Suppressor macrophage treated with lipopolysaccharide for 4 hours (primary cell): ENCODE data around the gene CDH23.
A peak's percentile ranks its signal among the peaks of the same experiment; 100 is the strongest.

Experiments used
- DNase-seq: peaks from one replicate; pipeline ENCODE4 v3.0.0-alpha.2; 2020

CDH23 gene

DNA sequence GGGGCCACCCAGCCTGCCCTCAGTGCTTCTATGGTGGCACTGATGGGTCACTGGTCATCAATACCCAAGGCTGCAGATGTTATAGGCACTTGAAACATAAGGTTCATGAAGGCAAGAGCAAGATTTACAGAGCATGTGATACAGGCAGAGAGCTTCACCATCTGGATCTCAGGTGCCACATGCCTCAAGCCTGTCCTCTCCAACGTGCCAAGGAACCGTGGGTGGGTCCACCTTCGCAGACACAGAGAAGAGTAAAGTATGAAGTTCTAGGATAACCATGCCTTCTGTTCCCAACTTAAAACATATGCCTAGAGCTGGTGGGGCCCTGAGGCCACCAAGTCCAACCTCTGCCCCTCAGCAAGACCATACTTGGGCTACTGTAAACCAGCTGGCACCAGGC lies 26.7 kb upstream of the CDH23 start:
- DNase-seq: no peak

DNA sequence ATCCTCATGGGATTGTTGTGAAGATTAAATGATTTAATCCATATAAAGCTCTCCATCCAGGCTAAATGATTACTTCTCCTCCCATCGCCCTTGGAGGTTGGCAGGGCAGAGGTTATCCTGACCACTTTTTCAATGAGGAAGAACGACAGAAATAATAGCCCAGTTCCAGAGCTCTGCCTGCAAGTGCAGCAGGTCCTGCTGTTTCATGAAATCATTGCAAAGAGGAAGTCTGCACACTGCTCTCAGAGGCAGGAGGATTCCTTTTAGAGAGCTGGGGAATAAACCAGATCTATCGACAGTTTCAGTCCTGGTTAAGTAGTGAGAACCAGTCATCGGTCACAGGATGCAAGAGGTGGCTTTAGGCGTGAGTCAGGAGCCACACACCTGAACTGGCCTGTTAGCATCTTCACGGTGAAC lies 25.0 kb upstream of the CDH23 start:
- DNase-seq: peak; percentile 73

DNA sequence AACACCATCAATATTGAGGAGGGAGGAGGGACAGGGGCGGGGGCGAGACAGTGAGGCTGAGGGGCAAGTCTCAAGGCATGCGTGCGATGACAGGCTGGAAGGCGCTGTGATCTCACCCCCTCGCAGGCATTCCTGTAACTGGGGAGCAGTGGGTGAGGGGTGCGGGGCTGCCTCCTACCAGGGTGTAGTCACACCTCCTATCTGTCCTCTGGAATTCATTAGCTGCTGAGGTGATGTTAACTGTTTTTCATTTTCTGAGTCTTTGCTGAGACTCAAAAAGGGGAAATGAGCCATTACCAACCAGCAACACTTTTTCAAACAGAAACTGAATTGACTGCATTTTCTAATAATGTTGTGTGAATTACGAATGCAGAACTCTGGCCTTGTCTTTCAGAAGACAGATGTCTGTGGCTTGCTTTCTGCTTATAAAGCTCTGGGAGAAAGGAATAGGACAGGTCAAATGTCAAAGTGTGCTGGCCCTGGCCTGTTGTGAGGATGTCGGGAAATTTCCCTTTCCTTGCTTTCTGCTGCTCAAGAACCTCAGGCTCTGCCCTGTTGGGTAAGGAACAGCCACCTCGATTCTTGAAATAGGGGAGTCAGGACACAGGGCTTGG lies 23.7 kb upstream of the CDH23 start:
- peak; percentile 84 for DNase-seq

DNA sequence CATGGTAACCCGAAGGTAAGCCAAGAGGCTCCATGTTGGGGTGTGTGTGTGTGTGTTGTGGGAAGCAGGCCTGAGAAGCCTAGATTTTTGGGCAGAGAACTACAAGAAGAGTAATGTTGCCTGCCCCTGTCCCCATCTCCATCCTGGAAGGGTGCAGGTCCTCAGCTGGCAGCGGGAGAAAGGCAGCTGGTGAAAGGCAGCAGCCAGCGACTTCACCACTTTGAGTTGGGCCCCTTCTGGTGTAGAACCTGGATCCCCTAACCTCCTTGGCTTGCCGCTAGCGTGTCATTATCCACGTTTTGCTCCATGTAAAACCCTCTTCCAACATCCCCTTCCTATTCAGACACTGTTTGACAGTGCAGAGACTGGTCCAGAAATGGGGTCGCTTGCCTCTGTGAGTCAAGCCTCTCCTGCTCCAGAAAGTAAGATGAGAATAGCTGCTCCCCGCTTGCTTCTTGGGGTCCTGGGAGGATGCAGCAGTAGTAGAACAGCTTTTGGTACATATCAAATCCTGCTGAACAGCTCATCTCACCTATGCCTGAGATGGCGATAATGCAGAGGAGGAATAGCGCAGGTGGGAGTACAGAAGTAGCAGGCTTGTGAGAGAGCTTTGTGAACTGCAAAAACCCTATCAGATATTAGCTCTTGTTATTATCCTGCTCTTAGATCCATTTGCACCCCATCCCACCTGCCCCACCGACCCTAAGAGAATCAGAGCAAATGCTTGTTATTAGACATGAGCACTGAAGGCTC lies 22.1 kb upstream of the CDH23 start:
- no peak for DNase-seq

DNA sequence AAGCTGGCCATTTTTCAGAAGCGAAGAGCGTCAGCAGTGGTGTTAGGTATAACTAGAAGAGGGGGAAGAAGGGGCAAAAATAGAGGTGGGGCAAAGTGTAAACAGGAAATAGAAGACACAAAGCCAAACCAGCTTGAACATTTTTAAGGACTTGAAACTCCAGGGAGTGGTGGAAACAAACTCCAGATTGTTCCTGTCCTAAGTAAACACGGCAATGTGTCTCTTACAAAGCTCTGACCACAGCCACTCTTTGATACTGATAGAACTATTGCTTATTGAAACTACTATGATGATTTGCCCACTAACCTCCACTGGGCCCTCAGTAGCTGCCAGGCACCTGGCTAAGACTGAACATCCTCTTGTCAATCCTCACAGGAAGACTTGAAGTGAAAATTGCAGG lies 20.8 kb upstream of the CDH23 start:
- DNase-seq: no peak

DNA sequence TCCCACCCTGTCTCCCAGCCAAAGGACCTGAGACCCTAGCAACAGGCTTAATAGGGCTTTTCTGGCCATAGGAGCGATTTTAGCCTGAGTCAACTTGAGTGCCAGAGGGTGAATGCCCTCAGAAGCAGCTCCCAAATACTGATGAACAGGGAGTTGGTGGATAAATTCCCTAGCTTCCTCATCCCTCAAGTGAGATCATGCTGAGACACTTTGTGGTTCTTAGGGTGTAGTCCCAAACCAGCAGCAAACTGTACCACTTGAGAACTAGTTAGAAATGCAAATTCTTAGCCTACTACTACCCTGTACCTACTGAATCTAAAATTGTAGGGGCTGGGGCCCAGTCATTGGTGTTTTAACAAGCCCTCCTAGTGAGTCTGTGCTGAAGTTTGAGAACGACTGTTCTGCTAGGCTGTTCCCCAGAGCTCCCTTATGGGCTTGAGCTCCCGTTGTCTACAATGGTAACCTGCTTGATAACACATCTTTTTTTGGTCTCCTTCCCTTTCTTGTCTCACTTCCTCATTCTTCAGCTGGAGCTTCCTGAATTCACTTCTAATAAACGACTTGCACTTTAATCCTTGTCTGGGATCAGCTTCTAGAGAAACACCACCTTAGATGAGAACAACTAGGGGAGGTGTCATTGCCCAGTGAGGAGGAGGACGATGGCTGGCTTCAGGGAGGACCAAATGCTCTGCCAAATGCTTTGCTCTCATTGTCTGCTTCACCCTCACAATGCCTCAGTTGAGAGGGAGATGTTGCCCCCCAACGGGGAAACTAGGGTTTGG lies 18.2 kb upstream of the CDH23 start:
- peak; percentile 71 for DNase-seq

DNA sequence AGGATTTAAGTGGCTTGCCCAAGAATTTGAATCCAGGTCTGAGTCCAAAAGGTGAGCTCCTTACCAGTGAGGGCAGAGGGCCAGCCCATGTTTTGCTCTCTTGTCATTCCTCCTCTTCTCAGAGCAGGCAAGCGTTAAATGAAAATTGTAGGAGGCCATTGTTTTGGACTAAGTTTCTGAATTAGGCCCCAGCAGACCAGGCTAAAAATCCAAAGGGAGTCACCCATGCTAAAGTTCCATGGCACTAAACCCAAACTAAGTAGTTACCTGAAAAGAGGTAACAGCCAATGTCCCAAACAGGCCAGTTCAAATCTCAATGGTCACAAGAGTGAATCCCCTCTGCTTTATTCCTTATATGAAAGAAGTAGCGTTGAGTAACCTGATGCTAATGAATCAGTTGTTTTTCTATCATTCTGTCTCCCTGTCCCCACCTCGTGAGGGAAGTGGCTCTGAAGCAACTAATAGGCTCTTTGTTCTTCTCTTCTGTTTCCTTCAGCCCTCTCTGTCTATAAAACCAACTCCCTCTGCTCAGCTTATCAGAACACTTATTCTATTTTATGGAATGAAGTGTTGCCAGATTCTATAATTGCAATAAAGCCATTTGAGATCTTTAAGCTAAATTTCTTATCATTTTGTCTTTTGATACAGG lies 17.5 kb upstream of the CDH23 start:
- DNase-seq: peak; percentile 46

DNA sequence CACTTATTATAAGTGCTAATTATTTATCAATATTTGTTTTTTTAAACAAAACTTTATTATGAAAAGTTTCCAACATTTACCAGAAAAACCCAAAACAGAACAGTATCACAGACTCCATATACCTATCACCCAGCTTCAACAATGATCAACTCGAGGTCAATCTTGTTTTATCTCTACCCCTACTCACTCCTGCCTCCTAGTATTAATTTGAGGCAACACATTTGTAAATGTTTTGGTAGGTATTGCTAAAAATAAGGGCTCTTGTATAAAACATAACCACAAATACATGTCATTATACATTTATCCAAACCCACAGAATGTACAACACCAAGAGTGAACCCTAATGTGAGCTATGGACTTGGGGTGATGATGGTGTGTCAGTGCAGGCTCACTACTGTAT lies 15.9 kb upstream of the CDH23 start:
- no peak for DNase-seq

DNA sequence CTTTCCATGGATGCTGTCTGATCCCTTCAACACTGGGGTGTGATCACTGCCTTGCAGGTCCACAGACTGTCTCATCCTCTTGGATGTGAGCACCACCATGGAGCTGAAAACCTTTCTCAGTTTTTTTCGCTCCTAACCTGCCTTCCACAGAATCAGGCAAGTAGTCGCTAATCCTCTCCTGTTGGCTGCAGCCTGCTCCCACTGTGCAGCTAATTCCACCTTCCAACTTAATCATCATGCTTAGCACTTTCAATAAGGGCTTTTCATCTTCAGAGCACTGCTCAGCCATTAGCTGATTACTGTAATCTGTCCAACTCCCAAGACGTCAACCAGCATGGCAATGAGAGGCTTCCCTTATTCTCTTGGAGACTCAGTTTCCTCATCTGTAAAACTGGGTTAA lies 15.1 kb upstream of the CDH23 start:
- DNase-seq: no peak

DNA sequence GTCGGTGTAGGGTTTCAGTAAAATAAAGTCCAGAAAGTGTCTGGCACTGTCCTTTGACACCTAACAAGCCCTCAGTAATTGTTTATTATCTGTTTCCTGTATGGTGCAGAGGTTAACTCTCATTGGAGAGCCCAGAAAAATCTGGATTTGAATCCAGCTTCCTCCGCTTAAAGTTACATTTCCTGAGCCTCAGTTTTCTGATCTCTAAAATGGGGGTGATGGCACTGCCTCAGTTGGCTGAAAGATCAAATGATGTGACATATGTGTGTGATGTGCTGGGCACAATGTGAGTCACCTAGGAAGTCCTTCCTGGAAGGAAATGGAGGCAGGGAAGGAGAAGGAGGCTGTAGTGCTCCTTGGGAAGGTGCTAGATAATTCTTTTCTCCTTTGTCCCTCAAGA lies 14.7 kb upstream of the CDH23 start:
- no peak for DNase-seq

DNA sequence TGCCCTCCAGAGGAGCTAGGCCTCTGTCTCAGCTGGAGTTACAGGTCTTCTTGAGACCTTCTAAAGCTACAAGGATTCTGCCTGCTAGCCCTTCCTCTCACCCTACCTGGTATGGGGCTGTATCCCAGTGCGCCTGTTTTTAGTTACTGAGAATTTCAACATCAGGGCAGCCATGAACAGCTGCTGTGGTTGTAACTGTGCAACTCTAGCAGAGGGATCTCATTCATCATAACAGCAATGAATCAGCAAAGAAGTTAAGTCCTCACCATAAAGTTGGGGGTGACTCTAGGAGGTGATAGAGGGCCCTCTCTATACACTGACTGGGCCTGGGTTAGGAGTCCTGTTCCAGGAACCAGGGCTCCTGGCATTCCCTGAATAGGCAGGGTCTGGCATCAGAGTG lies 14.0 kb upstream of the CDH23 start:
- no peak for DNase-seq

DNA sequence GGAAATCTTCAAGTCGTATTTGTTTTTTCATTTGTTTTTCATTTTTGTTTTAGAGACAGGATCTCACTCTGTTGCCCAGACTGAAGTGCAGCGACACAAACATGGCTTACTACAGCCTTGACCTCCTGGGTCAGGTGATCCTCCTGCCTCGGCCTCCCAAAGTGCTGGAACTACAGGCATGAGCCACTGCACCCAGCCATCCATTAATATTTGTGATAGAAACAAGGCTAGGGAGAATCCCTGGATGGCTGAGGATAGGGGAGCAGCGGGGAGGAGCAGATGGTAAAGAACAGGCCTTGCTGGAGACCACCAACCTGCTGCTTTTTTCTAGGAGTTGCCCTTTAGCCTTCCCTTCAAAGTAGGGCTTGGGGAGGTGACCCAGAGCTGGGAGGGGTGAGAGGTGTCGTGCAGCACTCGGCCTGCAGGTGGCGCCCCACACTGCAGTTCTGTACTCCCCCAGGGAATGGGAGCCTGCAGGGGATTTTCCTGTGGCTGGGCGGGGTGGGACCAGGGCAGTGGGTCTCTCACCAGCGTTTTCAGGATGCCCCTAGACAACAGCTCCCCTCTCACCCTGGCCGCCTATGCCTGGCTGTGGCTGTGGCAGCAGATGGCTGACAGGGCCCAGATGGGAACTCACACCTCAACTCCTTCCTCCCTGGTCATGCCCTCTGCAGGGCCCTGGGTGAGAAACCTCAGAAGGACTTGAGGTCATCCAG lies 12.6 kb upstream of the CDH23 start:
- DNase-seq: peak; percentile 75

DNA sequence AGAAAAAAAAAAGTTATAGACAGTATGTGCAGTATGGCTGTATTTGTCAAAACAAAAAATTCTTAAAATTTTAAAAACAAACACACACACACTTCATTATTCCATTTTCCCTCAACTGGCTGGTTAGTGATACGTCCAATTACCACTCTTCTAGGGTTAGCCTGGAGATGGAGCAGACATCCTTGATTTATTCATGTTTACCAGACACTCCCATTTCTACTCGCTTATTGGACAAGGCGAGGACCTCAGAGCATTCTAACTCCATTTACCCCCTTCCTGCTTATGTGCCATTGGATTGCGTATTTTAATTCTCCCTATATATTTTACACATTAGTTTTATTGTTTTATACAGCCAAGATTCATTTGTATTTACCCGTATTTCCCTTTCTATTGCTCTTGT lies 8.5 kb upstream of the CDH23 start:
- no peak for DNase-seq

DNA sequence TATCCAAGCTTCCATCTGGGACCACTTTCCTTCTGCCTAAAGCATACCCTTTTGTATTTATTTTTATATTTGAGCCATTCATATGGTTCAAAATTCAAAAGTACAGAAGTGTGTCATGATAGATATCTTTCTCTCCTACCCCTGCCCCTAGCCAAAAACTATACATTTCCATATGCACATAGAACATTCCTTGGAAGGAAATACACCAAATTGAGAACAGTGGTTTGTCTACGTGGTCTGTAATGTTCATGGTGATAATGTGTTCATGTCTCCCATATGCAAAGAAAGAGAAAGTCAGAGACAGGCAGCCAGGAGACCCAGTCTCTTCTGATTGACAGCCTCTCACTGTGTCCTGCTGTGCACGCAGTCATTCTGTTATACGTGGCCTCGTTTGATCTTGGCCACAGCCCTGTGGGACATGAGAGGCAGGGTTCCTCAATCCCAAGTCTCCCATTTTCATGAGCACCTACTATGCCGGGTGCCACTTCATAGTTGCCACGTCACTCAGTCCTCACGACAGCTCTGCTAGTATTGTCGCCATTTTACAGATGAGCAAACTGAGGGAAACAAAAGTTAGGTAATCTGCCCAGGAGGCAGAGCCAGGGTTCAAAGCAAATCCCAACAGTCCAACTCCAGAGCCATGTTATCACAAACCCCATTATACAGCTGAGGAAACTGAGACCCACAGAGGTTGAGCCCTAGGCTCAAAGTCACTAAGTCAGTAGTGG lies 8.0 kb upstream of the CDH23 start:
- DNase-seq: no peak

DNA sequence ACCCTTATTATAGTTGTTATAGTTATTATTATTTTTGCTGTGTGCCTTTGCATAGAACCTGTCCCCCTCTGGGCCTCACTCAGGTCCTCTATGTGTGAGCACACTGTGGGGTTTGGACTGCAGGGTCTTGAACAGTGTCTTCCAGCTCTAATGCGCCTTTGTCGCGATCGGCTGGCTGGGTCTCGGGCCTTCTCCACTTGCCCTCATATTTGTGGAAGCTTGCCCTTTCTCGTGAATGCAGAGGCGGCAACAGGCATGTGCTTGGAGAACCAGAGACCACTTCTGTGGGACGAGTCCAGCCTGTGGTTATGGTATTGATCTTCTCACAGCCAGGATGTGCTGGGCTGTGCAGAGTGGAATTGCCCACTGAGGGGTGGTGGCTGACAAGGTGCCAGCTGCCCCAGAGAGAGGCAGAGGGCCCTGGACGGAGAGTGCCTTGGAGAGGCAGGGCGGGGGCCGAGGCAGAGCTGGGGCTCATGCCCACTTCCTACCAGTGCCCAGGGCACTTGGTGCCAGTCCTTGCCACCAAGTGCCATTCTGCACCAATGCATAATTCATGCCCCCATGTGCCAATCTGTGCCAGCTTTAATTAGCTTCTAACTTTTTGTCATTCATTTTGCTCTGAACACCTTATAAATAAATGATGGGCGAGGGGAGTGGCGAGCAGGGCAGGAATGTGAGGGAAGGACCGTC lies 6.8 kb upstream of the CDH23 start:
- no peak for DNase-seq

DNA sequence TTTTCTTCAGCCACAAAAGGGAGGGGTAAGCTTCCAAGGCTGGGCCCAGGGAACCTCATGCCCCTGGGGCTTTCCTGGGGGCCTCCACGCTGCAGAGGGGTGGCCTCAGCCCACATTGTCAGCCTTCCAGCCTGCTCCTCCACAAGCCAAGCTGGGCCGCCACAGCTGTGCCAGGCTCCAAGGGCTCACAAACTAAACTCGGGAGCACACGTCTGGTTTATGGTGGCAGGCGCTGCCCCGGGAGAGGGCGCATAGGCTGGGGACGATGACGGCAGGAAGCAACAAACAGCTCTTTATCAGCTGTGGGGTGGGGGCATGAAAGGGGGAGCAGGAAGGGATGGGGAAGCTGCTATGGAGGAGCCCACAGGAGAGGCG lies 6.3 kb upstream of the CDH23 start:
- DNase-seq: no peak

DNA sequence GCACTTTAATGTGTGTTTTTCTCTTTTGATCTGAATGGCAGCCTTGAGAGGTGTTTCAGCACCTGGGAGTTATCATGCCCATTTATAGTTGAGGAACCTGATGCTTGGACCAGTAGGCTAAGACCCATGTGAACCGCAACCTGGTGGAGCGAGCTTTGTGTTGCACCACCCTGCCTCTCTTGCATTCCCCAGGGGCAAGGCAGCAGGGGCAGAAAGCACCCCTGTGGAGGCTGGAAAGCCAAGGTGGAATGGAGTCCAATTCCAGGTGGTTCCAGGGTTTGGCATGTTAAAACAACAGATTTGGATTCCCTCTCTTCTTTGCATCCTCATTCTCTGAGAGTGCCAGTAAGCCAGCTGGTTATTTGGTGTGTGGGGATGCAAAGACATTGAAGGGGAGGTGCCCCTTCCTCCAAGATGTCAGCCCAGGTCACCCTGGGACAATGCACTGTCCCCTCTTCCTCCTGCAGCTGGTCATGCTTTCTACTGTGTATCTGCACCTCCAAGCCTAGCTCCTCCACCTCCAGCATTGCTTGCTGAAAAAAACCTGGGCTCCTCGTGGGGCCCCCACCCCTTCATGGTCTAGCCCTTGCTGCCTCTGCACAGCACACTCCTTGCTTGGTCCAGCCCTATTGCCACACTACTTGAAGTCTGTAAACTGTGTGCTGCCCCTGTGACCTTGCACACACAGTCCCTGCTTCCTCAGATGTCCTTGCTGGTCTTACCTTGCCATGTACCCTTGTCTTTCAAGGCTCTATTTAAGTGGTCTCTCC lies 5.6 kb upstream of the CDH23 start:
- DNase-seq: no peak

DNA sequence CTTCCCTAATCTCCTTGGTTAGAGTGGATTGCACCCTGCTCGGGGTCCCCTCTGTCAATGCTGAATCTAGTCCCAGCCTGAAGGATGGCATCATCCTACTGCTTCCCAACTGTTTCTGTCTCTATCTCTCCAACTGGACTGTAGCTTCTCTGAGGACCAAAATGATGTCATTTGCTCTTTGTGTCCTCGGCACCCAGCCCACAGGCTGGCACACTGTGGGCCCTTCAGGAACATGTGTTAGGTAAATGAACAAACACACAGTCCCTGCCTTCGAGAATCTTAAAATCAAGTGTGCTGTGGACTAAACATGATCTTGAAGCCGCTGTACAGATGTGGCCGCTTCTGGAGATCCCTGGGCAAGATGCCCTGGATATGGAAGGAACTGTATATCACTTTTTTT lies 5.0 kb upstream of the CDH23 start:
- no peak for DNase-seq

DNA sequence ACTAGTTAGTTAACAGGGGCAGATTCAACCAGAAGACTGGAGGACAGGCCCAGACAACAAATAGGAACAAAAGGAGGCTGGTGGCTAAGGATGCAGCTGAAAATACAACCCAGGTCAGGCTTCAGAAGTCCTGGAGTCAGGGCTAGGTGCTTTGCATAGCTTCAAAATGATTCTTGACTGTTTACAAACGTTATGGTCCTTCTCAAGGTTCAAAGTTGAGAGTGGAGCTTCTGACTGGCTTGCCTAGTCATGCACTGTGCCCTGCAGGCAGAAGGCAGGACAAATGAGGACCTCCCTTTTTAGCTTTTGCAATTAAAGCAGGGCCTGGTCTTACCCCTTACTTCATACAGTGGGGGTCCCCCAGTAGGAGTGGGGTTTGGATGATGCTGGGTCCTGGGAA lies 4.4 kb upstream of the CDH23 start:
- no peak for DNase-seq
